Measurements from ENCODE around the gene TTC21A.

GRCh38 chr3:39150803-39151631, 43.5 kb downstream of the TTC21A start:
- TF ChIP-seq, protein P1, sequence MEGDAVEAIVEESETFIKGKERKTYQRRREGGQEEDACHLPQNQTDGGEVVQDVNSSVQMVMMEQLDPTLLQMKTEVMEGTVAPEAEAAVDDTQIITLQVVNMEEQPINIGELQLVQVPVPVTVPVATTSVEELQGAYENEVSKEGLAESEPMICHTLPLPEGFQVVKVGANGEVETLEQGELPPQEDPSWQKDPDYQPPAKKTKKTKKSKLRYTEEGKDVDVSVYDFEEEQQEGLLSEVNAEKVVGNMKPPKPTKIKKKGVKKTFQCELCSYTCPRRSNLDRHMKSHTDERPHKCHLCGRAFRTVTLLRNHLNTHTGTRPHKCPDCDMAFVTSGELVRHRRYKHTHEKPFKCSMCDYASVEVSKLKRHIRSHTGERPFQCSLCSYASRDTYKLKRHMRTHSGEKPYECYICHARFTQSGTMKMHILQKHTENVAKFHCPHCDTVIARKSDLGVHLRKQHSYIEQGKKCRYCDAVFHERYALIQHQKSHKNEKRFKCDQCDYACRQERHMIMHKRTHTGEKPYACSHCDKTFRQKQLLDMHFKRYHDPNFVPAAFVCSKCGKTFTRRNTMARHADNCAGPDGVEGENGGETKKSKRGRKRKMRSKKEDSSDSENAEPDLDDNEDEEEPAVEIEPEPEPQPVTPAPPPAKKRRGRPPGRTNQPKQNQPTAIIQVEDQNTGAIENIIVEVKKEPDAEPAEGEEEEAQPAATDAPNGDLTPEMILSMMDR (IDR thresholded peaks at IDR 0.05): no peak
- peak; percentile 54 to 63 for TF ChIP-seq POLR2AphosphoS5 (IDR thresholded peaks at IDR 0.05; ENCODE audit: insufficient read depth in 1 of 2, low read depth in 1 of 2)

Data from vagina (tissue), 2 donors.